K562 (cell line): Measurements from ENCODE around the gene PRKG1. TPM values are rescaled to one million over a fixed set of nuclear protein-coding genes. Genes with fewer than 3 reads are reported as not detected.

Source experiments
- ATAC-seq: fragments of 200-7000 bp; cut with Tn5 transposase; 3 replicates; pipeline ENCODE4 v1.9.1; 2020; ENCODE audit warnings: moderate library complexity
- BruUV-seq: library from RNA; stranded (reverse); fragments of 400-500 nt; replicated peaks from 2 replicates; lab custom pipeline; 2021; lab: Mats Ljungman, UMichigan
- CTCF ChIA-PET: fragments of 300-600 bp; formaldehyde crosslinking; extraction: SDS; loops from one replicate; lab custom pipeline; 2021; ENCODE audit warnings: low intra/inter-chr PET ratio; lab: Yijun Ruan, JAX
- POLR2A ChIA-PET: fragments of 300-600, 350-650 bp; sonication (Branson Sonifier 250); formaldehyde crosslinking; extraction: SDS; loops from one replicate; lab custom pipeline; 2021; ENCODE audit warnings: antibody characterized with exemption, inconsistent platforms; lab: Yijun Ruan, JAX
- DNase-seq, 4 experiments: peaks; one replicate each; pipeline versions ENCODE4 v3.0.0 to v3.0.0-alpha.2; 2011 to 2018; ENCODE audit warnings: low spot score in 3 of 4, mixed read lengths in 3 of 4; ENCODE audit errors: extremely low read depth in 1 of 4
- FAIRE-seq: peaks from 2 replicates; lab custom pipeline; 2011; peaks lifted over from hg19 to GRCh38; lab: Jason Lieb, UNC
- H2AFZ ChIP-seq: 2 replicates; pipeline ENCODE4 v1.6.0; 2011; ENCODE audit warnings: low read depth, low read length, control low read depth, inconsistent platforms
- H3K27ac ChIP-seq: fragments of 200-600 bp; 3 replicates; pipeline ENCODE4 v1.8.0; 2011; ENCODE audit warnings: low read depth, mild to moderate bottlenecking, control low read depth, inconsistent platforms, low read length, moderate library complexity, mixed read lengths; ENCODE audit errors: extremely low read depth
- H3K27me3 ChIP-seq, 2 experiments: fragments of 300-600 bp in 1 of 2; 2 replicates in 1 of 2; 3 replicates in 1 of 2; pipeline versions ENCODE4 v1.6.0 to v1.8.0; 2011; ENCODE audit warnings: inconsistent platforms in 2 of 2, low read length in 2 of 2, mild to moderate bottlenecking in 1 of 2, mixed read lengths in 1 of 2, moderate library complexity in 1 of 2; ENCODE audit not compliant: control insufficient read depth in 2 of 2, insufficient read depth in 2 of 2
- H3K36me3 ChIP-seq: fragments of 300-600 bp; 3 replicates; pipeline ENCODE4 v1.8.0; 2011; ENCODE audit warnings: mild to moderate bottlenecking, low read length, inconsistent platforms; ENCODE audit not compliant: control insufficient read depth, insufficient read depth
- H3K4me1 ChIP-seq, 2 experiments: fragments of 200-600 bp in 1 of 2; replicated peaks in 1 of 2; 2 replicates in 1 of 2; 3 replicates in 1 of 2; pipeline versions ENCODE4 v1.5.1 to v1.8.0; 2011; ENCODE audit warnings: inconsistent platforms in 2 of 2, low read length in 2 of 2, mild to moderate bottlenecking in 1 of 2, mixed read lengths in 1 of 2, moderate library complexity in 1 of 2; ENCODE audit not compliant: control insufficient read depth in 2 of 2, insufficient read depth in 2 of 2
- H3K4me2 ChIP-seq: 2 replicates; pipeline ENCODE4 v1.6.1; 2011; ENCODE audit warnings: low read length, control low read depth, inconsistent platforms, mixed read lengths; ENCODE audit not compliant: insufficient read depth
- H3K4me3 ChIP-seq: fragments of 200-600 bp; sonication (generic), shearing (Covaris generic); 2 replicates; pipeline ENCODE4 v1.5.1; 2016; ENCODE audit warnings: control low read depth, inconsistent platforms
- H3K79me2 ChIP-seq: fragments of 200-600 bp; 3 replicates; pipeline ENCODE4 v1.8.0; 2011; ENCODE audit warnings: low read length, inconsistent platforms; ENCODE audit not compliant: control insufficient read depth, insufficient read depth
- H3K9ac ChIP-seq, 2 experiments: 2 replicates each; pipeline versions ENCODE4 v1.6.0 to v1.6.1; 2011; ENCODE audit warnings: low read depth in 2 of 2, low read length in 2 of 2, control low read depth in 1 of 2, inconsistent platforms in 1 of 2, mild to moderate bottlenecking in 1 of 2, mixed read lengths in 1 of 2; ENCODE audit not compliant: insufficient read depth in 1 of 2
- H3K9me1 ChIP-seq: one replicate; pipeline ENCODE4 v1.6.0; 2011; ENCODE audit warnings: inconsistent platforms, mild to moderate bottlenecking, low read length, moderate library complexity; ENCODE audit not compliant: control insufficient read depth, insufficient read depth
- H3K9me3 ChIP-seq: replicated peaks from 2 replicates; pipeline ENCODE4 v1.5.1; 2011; ENCODE audit warnings: low read depth, low read length, inconsistent platforms; ENCODE audit not compliant: control insufficient read depth, insufficient read depth
- H4K20me1 ChIP-seq: replicated peaks from 2 replicates; pipeline ENCODE4 v1.6.1; 2011; ENCODE audit warnings: low read length, inconsistent platforms, mixed read lengths; ENCODE audit not compliant: control insufficient read depth, insufficient read depth
- ADNP ChIP-seq: fragments of 200-800 bp; sonication (Bioruptor generic); IDR thresholded peaks from 2 replicates; pipeline ENCODE4 v1.6.1; 2016; ENCODE audit warnings: missing genetic modification characterization, missing compliant biosample characterization
- ASH1L ChIP-seq: fragments of 450-650 bp; IDR thresholded peaks from 2 replicates; pipeline ENCODE4 v1.6.1; 2018; ENCODE audit warnings: borderline replicate concordance, mild to moderate bottlenecking, low read depth; ENCODE audit not compliant: partially characterized antibody
- HDAC1 ChIP-seq, 2 experiments: fragments of 450-650 bp; IDR thresholded peaks; 2 replicates each; pipeline ENCODE4 v1.6.1; 2016 to 2017; ENCODE audit warnings: inconsistent platforms in 1 of 2, mild to moderate bottlenecking in 1 of 2, moderate library complexity in 1 of 2
- NR2C1 ChIP-seq, 2 experiments: fragments of 450-650 bp; IDR thresholded peaks; 2 replicates each; pipeline ENCODE4 v1.6.1; 2017; ENCODE audit warnings: mild to moderate bottlenecking in 2 of 2, antibody characterized with exemption in 1 of 2, inconsistent platforms in 1 of 2, missing compliant biosample characterization in 1 of 2, missing genetic modification characterization in 1 of 2
- RFX7 ChIP-seq: fragments of 250-450 bp; sonication (Bioruptor Pico); IDR thresholded peaks from 2 replicates; pipeline ENCODE4 v1.5.1; 2021; ENCODE audit warnings: mild to moderate bottlenecking
- SAFB ChIP-seq: fragments of 200-400 bp; formaldehyde crosslinking; IDR thresholded peaks from 2 replicates; pipeline ENCODE4 v1.6.1; 2017; ENCODE audit warnings: low read depth, low read length, borderline replicate concordance
- ZNF41 ChIP-seq: fragments of 250-450 bp; sonication (Bioruptor Pico); conservative IDR thresholded peaks from 2 replicates; pipeline ENCODE4 v1.4.0; 2020; ENCODE audit warnings: mild to moderate bottlenecking
- WGBS: fragments of 100-300 bp; shearing (Covaris generic); methylation state at CpG from one replicate; pipeline ENCODE4 v1.1.6; 2016; ENCODE audit warnings: low coverage, mixed read lengths; ENCODE audit not compliant: insufficient coverage; ENCODE audit errors: missing lambda C conversion rate; 5-methylcytosine and 5-hydroxymethylcytosine counted together
- in situ Hi-C: fragments of 300-500 bp; cut with MboI; formaldehyde crosslinking; loops from 4 replicates; pipeline ENCODE4 v1.15.0; 2018; ENCODE audit warnings: inconsistent platforms, mixed read lengths
- intact Hi-C: fragments of 100-400 bp; cut with micrococcal nuclease; formaldehyde crosslinking; loops from 2 replicates; pipeline ENCODE4 v1.14.2; 2022
- polyA plus RNA-seq, 8 experiments: library from polyadenylated mRNA; depleted of rRNA in 4 of 8; stranded (reverse) in 5 of 8; unstranded in 3 of 8; fragments of >200 nt; fragmentation: Nextera tagmentation in 2 of 8; fragmentation: Illumina TruSeq in 1 of 8; extraction: Ambion mirVana in 2 of 8; extraction: Trizol in 1 of 8; gene quantifications; 2 replicates each; pipeline versions ENCODE4 v1.2.1 to v1.2.3, GENCODE V29; 2011 to 2014; ENCODE audit warnings: inconsistent platforms in 1 of 8, missing spikeins in 1 of 8
- total RNA-seq, 7 experiments: library from RNA; depleted of rRNA in 6 of 7; stranded (reverse); fragments of >200 nt in 6 of 7; fragmentation: Illumina TruSeq in 2 of 7; extraction: Trizol in 2 of 7; gene quantifications; 2 replicates each; pipeline versions ENCODE4 v1.2.1 to v1.2.3, GENCODE V29; 2011 to 2021; ENCODE audit warnings: low replicate concordance in 1 of 7
- TF ChIP-seq, protein P1 (sequence below): fragments of 250-450 bp; sonication (Bioruptor Pico); IDR thresholded peaks from 2 replicates; pipeline ENCODE4 v1.4.0; 2020

The PRKG1 gene
- total and polyA plus RNA-seq, 9 of the 15 experiments (the other 6 are each of a cell fraction or from before 2014, with no cell fraction given), result 0.22 TPM; not detected in 8

DNA sequence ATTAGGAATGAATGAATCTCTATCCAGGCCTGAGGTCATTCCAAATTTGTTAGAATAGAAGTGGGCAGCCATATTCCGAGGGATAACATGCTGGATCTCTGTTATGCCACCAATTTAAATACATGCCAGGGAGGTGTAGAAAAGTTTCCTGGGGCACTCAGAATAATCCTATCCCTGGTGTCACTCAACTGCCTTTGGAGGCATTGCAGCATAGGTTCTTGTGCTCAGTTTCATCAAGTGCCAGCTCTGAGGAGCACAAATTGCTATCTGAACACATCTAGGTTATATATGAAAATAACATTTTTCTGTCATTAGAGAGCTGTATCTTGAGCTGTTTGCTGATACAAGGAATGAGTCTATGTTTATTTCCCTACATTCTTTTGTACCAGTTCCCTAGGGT is 427.8 kb downstream of the PRKG1 start (continued):
- TF ChIP-seq, protein P1, sequence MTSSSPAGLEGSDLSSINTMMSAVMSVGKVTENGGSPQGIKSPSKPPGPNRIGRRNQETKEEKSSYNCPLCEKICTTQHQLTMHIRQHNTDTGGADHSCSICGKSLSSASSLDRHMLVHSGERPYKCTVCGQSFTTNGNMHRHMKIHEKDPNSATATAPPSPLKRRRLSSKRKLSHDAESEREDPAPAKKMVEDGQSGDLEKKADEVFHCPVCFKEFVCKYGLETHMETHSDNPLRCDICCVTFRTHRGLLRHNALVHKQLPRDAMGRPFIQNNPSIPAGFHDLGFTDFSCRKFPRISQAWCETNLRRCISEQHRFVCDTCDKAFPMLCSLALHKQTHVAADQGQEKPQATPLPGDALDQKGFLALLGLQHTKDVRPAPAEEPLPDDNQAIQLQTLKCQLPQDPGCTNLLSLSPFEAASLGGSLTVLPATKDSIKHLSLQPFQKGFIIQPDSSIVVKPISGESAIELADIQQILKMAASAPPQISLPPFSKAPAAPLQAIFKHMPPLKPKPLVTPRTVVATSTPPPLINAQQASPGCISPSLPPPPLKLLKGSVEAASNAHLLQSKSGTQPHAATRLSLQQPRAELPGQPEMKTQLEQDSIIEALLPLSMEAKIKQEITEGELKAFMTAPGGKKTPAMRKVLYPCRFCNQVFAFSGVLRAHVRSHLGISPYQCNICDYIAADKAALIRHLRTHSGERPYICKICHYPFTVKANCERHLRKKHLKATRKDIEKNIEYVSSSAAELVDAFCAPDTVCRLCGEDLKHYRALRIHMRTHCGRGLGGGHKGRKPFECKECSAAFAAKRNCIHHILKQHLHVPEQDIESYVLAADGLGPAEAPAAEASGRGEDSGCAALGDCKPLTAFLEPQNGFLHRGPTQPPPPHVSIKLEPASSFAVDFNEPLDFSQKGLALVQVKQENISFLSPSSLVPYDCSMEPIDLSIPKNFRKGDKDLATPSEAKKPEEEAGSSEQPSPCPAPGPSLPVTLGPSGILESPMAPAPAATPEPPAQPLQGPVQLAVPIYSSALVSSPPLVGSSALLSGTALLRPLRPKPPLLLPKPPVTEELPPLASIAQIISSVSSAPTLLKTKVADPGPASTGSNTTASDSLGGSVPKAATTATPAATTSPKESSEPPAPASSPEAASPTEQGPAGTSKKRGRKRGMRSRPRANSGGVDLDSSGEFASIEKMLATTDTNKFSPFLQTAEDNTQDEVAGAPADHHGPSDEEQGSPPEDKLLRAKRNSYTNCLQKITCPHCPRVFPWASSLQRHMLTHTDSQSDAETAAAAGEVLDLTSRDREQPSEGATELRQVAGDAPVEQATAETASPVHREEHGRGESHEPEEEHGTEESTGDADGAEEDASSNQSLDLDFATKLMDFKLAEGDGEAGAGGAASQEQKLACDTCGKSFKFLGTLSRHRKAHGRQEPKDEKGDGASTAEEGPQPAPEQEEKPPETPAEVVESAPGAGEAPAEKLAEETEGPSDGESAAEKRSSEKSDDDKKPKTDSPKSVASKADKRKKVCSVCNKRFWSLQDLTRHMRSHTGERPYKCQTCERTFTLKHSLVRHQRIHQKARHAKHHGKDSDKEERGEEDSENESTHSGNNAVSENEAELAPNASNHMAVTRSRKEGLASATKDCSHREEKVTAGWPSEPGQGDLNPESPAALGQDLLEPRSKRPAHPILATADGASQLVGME, result no peak
- TF ChIP-seq NR2C1 (IDR thresholded peaks at IDR 0.05), result no peak
- TF ChIP-seq NR2C1 (tag; IDR thresholded peaks at IDR 0.05), result no peak
- TF ChIP-seq ASH1L, result no peak

DNA sequence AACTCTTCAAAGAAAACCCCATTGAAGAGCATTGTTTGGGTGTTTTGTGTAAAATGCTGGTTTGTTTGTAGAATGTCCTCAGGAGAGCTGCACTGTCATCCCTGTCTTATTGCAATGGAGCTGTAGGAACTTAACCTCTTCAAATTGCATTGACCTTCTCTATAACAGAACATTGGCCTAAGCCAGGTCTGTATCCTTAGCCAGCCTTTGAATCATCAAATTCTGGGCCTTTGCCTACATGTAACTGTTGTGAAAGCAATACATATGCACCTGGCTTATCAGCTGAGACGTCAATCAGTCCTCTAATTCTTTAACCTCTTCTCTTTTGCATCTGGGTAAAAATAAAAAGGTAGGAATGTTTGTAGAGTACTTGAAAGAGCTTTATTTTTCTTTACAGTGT is 429.1 kb downstream of the PRKG1 start:
- 0% methylated on average over 1 of the region's 1 CpG for WGBS
- no TSS peak for BruUV-seq
- DNase-seq (no peak), FAIRE-seq (no peak), ATAC-seq (no peak)
- intact Hi-C loops, result no loop called here
- POLR2A ChIA-PET, result no interaction called here
- no peak overlapping the region for H3K4me3 ChIP-seq
- H3K4me1 ChIP-seq, result no peaks in the 10 kb centered on the region
- H3K9me3 ChIP-seq, result no peaks in the 10 kb centered on the region
- no peaks in the 10 kb centered on the region for H3K9me1 ChIP-seq
- no peak overlapping the region for H3K27ac ChIP-seq
- H3K79me2 ChIP-seq, result no peaks in the 10 kb centered on the region
- H3K36me3 ChIP-seq, result no peaks in the 10 kb centered on the region
- H2AFZ ChIP-seq, result no peak overlapping the region
- H3K4me2 ChIP-seq, result no peak overlapping the region
- no peak for TF ChIP-seq RFX7 (CRISPR knock-in tag)
- TF ChIP-seq SAFB, result no peak
- no peak for TF ChIP-seq ZNF41 (CRISPR knock-in tag)
- no peak for TF ChIP-seq HDAC1 (IDR thresholded peaks at IDR 0.05)
- no peak for TF ChIP-seq ADNP
- CTCF ChIA-PET, result no interaction called here
- H3K9ac ChIP-seq, result no peak overlapping the region
- no peaks in the 10 kb centered on the region for H3K27me3 ChIP-seq
- H4K20me1 ChIP-seq, result no peaks in the 10 kb centered on the region
- in situ Hi-C loops, result no loop called here
